ENCODE measurements around the gene NHERF2. TPM values are rescaled to one million over a fixed set of nuclear protein-coding genes. Genes with fewer than 3 reads are reported as not detected.

The NHERF2 gene
- total and polyA plus RNA-seq, 2 experiments from 2014 or later, result 12.0 to 16.5 TPM

DNA sequence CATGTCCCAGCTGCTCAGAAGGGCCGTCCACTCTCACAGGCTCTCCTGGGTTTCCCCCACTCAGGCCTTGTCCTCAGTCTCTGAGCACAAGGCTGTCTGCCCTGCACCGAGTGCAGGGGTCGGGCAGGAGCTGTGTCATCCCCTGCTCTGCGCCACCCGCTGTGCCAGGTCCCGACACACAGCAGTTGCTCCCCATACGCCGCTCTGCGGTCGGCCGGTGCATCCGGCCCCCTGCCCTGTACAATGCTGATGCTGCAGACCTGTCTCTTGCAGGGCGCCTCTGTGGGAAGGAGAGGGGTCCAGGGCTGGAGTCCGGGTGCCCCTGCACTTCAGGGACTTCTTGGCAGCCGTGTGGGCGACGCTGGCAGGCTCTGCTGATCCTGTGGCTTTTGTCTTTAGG lies 27.2 kb downstream of the NHERF2 start:
- no peak overlapping the region for H2AFZ ChIP-seq
- DNase-seq (ENCODE audit: low spot score) (no peak), ATAC-seq (no peak)
- Mint-ChIP-seq H3K4me1 (no peaks in the 10 kb centered on the region), H3K36me3 (ENCODE audit: low read depth) (peaks cover 23% of the 10 kb centered on the region), H3K4me3 (no peak overlapping the region), H3K27me3 (ENCODE audit: insufficient read depth, low read depth, poor library complexity) (peaks cover 5% of the 10 kb centered on the region), H3K9me3 (no peaks in the 10 kb centered on the region), H3K27ac (no peak overlapping the region)
- no peaks in the 10 kb centered on the region for H3K27me3 ChIP-seq (ENCODE audit: insufficient read depth)
- H3F3A ChIP-seq (replicated peaks; ENCODE audit: low read depth), result no peaks in the 10 kb centered on the region
- no peak overlapping the region for H3K4me2 ChIP-seq
- peaks cover 3% of the 10 kb centered on the region; the same call in 1 of the 2 replicates for H3K79me2 ChIP-seq (replicated peaks; ENCODE audit: insufficient read depth)
- H3K36me3 ChIP-seq (ENCODE audit: insufficient read depth), result no peaks in the 10 kb centered on the region; the same call in 1 of the 2 replicates
- H3K4me3 ChIP-seq, result no peak overlapping the region
- no peaks in the 10 kb centered on the region for H4K20me1 ChIP-seq (replicated peaks; ENCODE audit: insufficient read depth)
- no peaks in the 10 kb centered on the region for H3K9me2 ChIP-seq (ENCODE audit: insufficient read depth)
- H3K4me1 ChIP-seq (ENCODE audit: insufficient read depth), result no peaks in the 10 kb centered on the region
- no peak overlapping the region for H3K27ac ChIP-seq (ENCODE audit: low read depth)
- TF ChIP-seq ZNF114 (CRISPR knock-in tag; IDR thresholded peaks at IDR 0.05) (no peak), POLR2AphosphoS5 (IDR thresholded peaks at IDR 0.05; ENCODE audit: low read depth) (no peak), STAT1 (IDR thresholded peaks at IDR 0.05; ENCODE audit: unreplicated experiment) (no peak), CREB1 (CRISPR knock-in tag; IDR thresholded peaks at IDR 0.05; ENCODE audit: low read depth) (no peak), NANOG (IDR thresholded peaks at IDR 0.05; ENCODE audit: borderline replicate concordance) (no peak), JUNB (IDR thresholded peaks at IDR 0.05; ENCODE audit: unreplicated experiment) (no peak), EZH2phosphoT487 (IDR thresholded peaks at IDR 0.05; ENCODE audit: unreplicated experiment) (no peak), EZH2 (IDR thresholded peaks at IDR 0.05; ENCODE audit: low read depth, unreplicated experiment) (no peak), ZNF331 (CRISPR knock-in tag; IDR thresholded peaks at IDR 0.05; ENCODE audit: low read depth) (no peak)
- TF ChIP-seq, protein P1, sequence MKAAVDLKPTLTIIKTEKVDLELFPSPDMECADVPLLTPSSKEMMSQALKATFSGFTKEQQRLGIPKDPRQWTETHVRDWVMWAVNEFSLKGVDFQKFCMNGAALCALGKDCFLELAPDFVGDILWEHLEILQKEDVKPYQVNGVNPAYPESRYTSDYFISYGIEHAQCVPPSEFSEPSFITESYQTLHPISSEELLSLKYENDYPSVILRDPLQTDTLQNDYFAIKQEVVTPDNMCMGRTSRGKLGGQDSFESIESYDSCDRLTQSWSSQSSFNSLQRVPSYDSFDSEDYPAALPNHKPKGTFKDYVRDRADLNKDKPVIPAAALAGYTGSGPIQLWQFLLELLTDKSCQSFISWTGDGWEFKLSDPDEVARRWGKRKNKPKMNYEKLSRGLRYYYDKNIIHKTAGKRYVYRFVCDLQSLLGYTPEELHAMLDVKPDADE (IDR thresholded peaks at IDR 0.05), result no peak
- TF ChIP-seq, protein P2, sequence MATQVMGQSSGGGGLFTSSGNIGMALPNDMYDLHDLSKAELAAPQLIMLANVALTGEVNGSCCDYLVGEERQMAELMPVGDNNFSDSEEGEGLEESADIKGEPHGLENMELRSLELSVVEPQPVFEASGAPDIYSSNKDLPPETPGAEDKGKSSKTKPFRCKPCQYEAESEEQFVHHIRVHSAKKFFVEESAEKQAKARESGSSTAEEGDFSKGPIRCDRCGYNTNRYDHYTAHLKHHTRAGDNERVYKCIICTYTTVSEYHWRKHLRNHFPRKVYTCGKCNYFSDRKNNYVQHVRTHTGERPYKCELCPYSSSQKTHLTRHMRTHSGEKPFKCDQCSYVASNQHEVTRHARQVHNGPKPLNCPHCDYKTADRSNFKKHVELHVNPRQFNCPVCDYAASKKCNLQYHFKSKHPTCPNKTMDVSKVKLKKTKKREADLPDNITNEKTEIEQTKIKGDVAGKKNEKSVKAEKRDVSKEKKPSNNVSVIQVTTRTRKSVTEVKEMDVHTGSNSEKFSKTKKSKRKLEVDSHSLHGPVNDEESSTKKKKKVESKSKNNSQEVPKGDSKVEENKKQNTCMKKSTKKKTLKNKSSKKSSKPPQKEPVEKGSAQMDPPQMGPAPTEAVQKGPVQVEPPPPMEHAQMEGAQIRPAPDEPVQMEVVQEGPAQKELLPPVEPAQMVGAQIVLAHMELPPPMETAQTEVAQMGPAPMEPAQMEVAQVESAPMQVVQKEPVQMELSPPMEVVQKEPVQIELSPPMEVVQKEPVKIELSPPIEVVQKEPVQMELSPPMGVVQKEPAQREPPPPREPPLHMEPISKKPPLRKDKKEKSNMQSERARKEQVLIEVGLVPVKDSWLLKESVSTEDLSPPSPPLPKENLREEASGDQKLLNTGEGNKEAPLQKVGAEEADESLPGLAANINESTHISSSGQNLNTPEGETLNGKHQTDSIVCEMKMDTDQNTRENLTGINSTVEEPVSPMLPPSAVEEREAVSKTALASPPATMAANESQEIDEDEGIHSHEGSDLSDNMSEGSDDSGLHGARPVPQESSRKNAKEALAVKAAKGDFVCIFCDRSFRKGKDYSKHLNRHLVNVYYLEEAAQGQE (IDR thresholded peaks at IDR 0.05; ENCODE audit: unreplicated experiment), result no peak
- TF ChIP-seq, protein P3, sequence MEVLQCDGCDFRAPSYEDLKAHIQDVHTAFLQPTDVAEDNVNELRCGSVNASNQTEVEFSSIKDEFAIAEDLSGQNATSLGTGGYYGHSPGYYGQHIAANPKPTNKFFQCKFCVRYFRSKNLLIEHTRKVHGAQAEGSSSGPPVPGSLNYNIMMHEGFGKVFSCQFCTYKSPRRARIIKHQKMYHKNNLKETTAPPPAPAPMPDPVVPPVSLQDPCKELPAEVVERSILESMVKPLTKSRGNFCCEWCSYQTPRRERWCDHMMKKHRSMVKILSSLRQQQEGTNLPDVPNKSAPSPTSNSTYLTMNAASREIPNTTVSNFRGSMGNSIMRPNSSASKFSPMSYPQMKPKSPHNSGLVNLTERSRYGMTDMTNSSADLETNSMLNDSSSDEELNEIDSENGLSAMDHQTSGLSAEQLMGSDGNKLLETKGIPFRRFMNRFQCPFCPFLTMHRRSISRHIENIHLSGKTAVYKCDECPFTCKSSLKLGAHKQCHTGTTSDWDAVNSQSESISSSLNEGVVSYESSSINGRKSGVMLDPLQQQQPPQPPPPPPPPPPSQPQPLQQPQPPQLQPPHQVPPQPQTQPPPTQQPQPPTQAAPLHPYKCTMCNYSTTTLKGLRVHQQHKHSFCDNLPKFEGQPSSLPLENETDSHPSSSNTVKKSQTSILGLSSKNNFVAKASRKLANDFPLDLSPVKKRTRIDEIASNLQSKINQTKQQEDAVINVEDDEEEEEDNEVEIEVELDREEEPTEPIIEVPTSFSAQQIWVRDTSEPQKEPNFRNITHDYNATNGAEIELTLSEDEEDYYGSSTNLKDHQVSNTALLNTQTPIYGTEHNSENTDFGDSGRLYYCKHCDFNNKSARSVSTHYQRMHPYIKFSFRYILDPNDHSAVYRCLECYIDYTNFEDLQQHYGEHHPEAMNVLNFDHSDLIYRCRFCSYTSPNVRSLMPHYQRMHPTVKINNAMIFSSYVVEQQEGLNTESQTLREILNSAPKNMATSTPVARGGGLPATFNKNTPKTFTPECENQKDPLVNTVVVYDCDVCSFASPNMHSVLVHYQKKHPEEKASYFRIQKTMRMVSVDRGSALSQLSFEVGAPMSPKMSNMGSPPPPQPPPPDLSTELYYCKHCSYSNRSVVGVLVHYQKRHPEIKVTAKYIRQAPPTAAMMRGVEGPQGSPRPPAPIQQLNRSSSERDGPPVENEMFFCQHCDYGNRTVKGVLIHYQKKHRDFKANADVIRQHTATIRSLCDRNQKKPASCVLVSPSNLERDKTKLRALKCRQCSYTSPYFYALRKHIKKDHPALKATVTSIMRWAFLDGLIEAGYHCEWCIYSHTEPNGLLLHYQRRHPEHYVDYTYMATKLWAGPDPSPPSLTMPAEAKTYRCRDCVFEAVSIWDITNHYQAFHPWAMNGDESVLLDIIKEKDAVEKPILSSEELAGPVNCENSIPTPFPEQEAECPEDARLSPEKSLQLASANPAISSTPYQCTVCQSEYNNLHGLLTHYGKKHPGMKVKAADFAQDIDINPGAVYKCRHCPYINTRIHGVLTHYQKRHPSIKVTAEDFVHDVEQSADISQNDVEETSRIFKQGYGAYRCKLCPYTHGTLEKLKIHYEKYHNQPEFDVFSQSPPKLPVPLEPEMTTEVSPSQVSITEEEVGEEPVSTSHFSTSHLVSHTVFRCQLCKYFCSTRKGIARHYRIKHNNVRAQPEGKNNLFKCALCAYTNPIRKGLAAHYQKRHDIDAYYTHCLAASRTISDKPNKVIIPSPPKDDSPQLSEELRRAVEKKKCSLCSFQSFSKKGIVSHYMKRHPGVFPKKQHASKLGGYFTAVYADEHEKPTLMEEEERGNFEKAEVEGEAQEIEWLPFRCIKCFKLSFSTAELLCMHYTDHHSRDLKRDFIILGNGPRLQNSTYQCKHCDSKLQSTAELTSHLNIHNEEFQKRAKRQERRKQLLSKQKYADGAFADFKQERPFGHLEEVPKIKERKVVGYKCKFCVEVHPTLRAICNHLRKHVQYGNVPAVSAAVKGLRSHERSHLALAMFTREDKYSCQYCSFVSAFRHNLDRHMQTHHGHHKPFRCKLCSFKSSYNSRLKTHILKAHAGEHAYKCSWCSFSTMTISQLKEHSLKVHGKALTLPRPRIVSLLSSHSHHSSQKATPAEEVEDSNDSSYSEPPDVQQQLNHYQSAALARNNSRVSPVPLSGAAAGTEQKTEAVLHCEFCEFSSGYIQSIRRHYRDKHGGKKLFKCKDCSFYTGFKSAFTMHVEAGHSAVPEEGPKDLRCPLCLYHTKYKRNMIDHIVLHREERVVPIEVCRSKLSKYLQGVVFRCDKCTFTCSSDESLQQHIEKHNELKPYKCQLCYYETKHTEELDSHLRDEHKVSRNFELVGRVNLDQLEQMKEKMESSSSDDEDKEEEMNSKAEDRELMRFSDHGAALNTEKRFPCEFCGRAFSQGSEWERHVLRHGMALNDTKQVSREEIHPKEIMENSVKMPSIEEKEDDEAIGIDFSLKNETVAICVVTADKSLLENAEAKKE (CRISPR knock-in tag; IDR thresholded peaks at IDR 0.05), result no peak
- TF ChIP-seq, protein P4, sequence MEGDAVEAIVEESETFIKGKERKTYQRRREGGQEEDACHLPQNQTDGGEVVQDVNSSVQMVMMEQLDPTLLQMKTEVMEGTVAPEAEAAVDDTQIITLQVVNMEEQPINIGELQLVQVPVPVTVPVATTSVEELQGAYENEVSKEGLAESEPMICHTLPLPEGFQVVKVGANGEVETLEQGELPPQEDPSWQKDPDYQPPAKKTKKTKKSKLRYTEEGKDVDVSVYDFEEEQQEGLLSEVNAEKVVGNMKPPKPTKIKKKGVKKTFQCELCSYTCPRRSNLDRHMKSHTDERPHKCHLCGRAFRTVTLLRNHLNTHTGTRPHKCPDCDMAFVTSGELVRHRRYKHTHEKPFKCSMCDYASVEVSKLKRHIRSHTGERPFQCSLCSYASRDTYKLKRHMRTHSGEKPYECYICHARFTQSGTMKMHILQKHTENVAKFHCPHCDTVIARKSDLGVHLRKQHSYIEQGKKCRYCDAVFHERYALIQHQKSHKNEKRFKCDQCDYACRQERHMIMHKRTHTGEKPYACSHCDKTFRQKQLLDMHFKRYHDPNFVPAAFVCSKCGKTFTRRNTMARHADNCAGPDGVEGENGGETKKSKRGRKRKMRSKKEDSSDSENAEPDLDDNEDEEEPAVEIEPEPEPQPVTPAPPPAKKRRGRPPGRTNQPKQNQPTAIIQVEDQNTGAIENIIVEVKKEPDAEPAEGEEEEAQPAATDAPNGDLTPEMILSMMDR (conservative IDR thresholded peaks at IDR 0.05; ENCODE audit: low read depth in 2 of 2), result no peak
